Spleen (tissue), 7 donors: ENCODE data around the gene F11R.

ENCODE experiments used
- CTCF ChIP-seq, 11 experiments: fragments of 200-600 bp in 7 of 11; fragments of 450-650 bp in 4 of 11; sonication (generic) in 4 of 11; IDR thresholded peaks in 8 of 11; conservative IDR thresholded peaks in 3 of 11; 1 replicate in 7 of 11; 2 replicates in 4 of 11; pipeline versions ENCODE4 v1.4.0 to v1.8.0; 2016 to 2021; ENCODE audit warnings: antibody characterized with exemption in 11 of 11, inconsistent platforms in 4 of 11, mild to moderate bottlenecking in 1 of 11
- POLR2A ChIP-seq, 3 donors: fragments of 450-650 bp; IDR thresholded peaks; one replicate each; pipeline ENCODE4 v1.5.1; 2017; ENCODE audit warnings: antibody characterized with exemption in 3 of 3, mild to moderate bottlenecking in 1 of 3
- POLR2AphosphoS5 ChIP-seq, 3 donors: sonication (generic); formaldehyde crosslinking; IDR thresholded peaks; one replicate each; pipeline ENCODE4 v1.5.1; 2017; ENCODE audit warnings: antibody characterized with exemption in 3 of 3
- donor health status: DM: no; HTN: no; CAD: no; lungs with moderate emphysema.
- donor health status: DM: no; HTN: no; CAD: no.
- donor health status: DM: no; HTN: no; CAD: no.

GRCh38 chr1:161066694-161067093, 45.7 kb upstream of the F11R start:
- TF ChIP-seq CTCF (IDR thresholded peaks at IDR 0.05 in 8 of 11, conservative IDR thresholded peaks at IDR 0.05 in 3 of 11) = no peak
- TF ChIP-seq POLR2AphosphoS5 (IDR thresholded peaks at IDR 0.05) = no peak
- TF ChIP-seq POLR2A (IDR thresholded peaks at IDR 0.05) = no peak
